ENCODE results near the gene ATAD2B.

Gene ATAD2B

DNA sequence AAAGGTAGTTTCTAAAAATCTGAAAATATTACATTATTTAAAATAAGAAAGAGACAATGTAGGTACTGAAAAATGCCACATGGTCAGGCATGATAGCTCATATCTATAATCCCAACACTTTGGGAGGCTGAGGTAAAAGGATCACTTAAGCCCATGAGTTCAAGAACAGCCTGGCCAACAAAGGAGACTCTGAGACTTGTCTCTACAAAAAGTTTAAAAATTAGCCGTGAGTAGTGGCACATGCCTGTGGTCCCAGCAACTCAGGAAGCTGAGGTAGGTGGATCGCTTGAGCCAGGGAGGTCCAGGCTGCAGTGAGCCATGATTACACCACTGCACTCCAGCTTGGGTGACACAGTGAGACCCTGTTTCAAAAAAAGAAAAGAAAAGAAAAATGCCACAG, 21.8 kb downstream of the ATAD2B start:
- no peak for DNase-seq

DNA sequence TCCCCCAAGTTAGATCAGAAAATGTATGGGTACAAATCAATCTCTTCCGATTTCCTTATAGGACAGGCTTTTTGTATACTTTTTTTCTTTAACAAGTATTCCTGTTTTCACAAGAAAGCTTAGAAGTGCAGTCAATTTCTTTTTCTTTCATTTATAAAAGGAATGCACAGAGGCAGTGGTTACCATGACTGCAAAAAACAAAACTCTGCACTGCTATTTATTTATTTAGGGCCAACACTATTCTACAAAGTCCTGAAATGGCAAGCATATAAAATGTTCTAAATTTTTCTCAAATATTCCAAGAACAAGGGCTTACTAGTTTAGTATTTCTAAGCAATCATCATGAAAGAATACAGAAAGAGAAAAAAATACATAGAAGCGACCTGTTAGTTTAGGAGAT, 22.2 kb downstream of the ATAD2B start:
- DNase-seq = no peak

DNA sequence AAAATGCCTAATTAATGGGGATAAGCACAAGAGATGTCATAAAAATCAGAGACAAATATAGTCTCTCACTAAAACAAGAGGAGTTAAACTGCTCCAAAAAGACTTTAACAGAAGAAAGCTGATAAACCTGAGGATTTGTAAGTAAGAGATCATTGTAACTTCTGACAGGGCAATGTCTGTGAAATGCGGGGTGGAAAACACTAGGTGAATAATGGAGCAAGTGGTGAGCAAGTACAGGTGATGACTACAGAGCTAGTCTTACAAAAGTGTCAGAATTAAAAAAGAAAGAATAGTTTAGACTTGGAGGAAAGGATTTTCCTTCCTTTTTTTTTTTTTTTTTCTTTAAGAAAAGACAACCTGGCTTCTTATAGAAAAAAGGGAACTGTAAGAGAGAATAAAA, 22.7 kb downstream of the ATAD2B start:
- no peak for DNase-seq

DNA sequence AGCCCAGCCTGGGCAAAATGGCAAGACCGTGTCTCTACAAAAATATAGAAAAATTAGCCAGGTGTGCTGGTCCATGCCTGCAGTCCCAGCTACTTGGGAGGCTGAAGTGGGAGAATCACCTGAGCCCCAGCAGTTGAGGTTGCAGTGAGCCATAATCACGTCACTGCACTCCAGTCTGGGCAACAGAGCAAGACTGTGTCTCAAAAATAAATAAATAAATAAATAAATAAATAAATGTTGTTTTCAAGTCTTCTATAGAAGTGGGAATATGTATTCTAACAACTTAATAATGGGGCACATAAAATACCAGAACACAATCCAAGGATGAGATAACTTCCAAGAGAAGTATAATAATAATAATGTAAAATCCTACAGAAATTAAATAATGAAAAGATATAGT, 23.9 kb downstream of the ATAD2B start:
- no peak for DNase-seq

DNA sequence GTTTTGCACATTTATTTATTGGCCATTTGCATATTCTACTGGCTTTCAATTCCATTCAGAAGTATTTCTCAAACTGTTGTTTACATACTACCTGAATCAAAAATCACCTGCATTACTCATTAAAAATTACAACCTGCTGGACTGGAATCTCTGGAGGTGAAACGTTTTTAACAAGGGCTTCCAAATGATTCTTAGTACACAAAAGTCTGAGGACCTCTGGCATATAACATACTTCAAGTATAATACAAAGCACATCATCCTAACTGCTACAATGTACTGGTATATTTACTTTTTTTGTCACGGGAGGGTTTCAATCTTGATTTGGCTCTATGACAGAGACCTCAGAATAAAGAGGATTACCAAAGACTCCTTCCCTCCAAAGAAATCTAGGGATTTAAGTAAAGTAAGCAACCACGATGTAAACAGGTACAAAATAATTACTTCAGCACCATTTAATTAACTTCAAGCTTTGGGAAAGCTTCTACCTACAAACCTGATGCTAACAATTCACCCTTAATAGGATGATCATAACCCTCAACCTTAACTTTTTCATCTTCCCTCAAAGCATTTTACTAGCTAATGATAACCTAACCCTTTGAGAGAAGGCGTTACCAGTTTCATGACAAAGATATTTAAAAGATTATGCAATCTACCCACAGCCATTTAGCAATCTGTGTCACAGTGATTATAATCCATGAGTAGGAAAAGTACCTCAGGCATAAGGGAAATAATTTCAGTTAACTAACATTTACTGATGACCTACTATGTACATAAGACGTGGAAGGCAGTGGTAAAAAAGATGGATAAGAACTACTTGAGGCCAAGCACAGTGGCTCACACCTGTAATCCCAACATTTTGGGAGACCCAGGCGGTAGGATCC, 24.7 kb downstream of the ATAD2B start:
- DNase-seq = no peak

DNA sequence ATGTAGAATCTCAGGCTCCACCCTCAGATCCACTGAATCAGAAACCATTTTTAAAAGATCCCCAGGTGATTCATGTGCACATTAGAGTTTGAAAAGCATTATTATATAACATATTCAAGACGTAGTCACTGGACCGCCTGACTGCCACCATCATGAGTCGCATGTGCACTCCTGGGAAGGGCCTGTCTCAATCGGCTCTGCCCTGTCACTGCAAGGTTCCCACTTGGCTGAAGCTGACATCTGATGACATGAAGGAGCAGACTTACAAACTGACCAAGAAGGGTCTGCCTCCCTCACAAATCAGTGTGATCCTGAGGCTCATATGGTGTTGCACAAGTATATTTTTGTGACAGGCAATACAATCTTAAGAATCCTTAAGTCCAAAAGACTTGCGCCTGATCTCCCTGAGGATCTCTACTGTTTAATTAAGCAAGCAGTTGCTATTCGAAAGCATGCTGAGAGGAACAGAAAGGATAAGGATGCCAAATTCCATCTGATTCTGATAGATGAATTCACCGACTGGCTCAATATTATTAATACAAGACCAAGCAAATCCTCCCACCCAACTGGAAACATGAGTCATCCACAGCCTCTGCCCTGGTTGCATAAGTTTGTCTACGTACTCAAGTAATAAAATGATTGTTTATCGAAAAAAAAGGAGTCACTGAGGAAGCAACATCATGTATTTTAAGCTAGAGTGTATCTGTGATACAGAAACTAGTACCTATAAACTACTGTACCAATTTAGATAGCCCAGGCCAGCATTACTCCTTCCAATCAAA, 26.2 kb downstream of the ATAD2B start:
- DNase-seq = no peak

DNA sequence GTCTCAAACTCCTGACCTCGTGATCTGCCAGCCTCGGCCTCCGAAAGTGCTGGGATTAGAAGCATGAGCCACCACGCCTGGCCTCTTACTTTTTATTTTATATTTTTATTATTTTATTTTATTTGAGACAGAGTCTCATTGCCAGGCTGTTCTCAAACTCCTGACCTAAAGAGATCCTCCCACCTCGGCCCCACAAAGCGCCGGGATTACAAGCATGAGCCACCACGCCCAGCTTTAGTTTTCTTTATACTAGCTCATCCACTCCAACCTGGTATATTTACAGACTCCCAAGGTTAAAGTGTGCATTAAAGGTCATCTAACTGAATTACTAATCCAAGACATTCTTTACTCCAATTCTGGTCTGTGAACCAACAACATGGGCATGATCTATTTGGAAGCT, 26.8 kb downstream of the ATAD2B start:
- no peak for DNase-seq

DNA sequence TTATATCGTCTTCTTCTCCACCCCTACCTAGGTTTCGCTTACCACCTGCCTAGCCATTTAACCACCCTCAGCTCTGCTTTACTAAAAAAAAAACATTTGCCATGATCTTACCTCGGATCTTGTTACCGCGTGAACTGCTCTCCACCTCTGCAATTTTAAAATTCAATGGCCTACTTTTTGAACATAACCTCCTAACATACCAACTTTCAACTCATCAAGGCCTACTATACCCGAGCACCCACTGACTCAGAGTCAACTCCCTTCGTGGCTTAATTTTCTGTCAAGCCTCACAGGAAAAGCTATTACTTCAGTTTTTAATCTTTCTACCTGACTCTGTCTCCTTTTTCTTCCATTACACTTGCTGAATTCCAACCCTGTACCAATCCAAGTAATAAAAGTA, 55.7 kb downstream of the ATAD2B start:
- DNase-seq = no peak

DNA sequence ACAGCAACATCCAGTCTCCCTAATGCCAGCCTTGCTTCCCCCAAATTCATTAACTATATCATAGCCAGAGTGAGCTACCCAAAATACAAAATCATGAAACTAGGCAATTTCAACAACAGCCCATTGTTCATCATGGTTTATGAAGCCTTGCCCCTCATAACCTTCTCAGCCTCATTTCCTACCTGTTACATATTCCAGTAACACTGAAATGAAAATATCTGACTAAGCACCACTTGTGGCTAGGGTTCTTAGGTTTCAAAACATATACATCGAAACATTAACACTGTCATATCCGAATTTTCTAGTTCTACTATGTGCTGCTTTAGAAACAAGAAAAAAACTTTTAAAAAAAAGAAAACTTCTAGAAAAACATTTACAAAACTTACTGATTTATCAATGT, 59.5 kb downstream of the ATAD2B start:
- no peak for DNase-seq

DNA sequence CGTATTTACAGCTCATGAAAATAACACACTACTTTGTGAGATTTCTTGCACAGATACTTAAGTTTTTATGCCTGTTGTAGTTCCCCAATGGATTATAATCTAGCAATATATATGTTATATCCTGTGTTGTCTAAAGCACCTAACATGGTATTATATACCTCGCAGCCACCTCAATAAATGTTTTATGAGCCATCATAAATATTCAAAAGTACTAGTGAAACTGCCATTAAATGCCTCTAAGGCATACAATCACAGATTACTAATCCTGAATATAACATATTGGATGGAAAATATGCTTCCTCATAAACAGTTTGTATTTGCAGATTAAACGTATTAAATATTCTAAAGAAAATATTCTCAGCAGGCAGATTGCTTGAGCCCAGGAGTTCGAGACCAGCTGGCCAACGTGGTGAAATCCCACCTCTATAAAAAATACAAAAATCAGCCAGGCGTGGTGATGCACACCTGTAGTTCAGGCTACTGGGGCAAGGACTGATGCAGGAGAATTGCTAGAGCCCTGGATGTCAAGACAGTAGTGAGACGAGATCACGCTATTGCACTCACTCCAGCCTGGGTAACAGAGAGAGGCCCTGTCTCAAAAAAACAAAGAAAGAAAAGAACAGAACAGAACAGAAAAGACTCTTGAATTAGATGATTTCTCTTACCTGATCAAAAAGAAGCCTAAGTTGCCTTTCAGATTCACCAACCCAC, 64.1 kb downstream of the ATAD2B start:
- DNase-seq = no peak

DNA sequence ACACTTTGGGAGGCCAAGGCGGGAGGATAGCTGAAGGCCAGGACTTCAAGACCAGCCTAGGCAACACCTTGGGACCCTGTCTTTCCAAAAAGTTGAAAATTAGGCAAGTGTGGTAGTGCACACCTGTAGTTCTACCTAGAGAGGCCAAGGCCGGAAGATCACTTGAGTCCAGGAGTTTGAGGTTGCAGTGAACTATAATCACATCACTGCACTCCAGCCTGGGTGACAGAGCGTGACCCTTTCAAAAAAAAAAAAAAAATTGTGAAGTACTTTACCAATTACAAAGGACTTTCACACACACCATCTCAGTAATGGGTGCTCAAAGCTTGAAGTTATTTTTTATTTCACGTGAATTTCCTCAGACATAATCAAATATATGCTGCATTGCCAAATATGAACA, 65.0 kb downstream of the ATAD2B start:
- no peak for DNase-seq

DNA sequence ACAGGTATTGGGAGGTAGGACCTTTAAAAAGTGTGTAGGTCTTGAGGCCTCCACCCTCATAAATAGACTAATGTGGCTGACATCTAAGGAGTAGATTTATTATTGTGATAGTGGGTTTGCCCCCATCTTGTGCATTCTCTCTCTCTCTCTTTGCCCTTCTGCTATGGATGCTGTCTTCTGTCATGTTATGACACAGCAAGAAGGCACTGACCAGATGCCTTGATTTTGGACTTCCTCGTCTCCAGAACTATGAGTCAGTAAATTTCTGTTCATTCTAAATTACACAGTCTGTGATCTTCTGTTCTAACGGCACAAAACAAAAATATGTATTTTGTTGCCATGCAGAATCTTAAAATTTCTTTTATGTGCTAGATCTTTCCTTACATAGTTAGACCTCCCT, 66.9 kb downstream of the ATAD2B start:
- no peak for DNase-seq

DNA sequence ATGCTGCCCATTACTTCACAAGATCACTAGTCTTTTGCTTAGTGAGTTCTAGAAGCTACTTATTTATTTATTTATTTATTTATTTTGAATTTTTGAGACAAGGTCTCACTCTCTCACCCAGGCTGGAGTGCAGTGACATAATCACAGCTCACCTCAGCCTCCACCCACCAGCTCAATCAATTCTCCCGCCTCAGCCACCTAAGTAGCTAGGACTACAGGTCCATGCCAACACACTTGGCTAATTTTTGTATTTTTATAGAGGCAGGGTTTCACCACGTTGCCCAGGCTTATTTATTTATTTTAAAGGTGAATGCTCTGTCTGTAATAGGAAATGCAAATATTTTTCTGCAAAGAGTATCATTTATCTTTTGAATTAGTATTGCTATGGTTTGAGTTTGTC, 67.7 kb downstream of the ATAD2B start:
- DNase-seq = no peak

DNA sequence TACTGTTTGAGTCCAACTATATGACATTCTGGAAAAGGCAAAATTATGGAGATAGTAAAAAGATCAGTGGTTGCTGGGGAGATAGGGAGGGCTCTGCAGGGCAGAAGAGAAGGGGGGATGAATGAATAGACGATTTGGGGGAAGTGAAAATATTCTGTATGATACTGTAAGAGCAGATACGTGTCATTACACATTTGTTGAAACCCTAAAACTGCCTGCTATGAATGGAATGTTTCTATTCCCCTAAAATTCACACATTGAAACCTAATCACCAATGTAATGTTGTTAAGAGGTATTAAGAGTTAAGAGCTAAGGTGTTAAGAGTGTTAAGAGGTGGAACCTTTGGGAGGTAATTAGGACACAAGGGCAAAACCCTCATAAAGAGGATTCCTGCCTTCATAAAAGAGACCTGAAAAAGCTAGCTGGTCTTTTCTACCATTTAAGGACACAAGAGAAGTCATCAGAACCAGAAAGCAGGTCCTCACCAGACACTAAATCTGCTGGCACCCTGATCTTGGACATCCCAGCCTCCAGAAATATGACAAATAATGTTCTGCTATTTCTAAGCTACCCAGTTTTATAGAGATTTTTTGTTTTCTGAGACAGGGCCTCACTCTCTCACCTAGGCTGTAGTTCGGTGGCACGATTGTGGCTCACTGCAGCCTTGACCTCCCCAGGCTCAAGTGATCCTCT, 76.2 kb downstream of the ATAD2B start:
- DNase-seq = no peak

DNA sequence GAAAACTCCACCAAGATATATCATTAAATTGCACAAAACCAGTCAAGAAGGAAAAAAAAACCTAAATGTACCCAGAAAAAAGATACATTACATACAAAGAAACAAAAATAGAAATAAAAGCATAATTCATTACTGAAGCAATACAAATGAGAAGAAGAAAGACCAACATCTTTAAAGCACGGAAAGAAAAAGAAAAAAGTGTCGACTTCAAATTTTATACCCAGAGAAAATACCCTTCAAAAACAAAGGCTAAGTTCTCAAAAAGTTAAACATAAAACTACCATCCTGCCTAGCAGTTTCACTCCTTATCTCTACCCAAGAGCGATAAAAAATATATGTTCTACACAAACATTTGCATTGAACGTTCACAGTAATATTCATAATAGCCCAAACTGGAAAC, 82.0 kb downstream of the ATAD2B start:
- DNase-seq = no peak

DNA sequence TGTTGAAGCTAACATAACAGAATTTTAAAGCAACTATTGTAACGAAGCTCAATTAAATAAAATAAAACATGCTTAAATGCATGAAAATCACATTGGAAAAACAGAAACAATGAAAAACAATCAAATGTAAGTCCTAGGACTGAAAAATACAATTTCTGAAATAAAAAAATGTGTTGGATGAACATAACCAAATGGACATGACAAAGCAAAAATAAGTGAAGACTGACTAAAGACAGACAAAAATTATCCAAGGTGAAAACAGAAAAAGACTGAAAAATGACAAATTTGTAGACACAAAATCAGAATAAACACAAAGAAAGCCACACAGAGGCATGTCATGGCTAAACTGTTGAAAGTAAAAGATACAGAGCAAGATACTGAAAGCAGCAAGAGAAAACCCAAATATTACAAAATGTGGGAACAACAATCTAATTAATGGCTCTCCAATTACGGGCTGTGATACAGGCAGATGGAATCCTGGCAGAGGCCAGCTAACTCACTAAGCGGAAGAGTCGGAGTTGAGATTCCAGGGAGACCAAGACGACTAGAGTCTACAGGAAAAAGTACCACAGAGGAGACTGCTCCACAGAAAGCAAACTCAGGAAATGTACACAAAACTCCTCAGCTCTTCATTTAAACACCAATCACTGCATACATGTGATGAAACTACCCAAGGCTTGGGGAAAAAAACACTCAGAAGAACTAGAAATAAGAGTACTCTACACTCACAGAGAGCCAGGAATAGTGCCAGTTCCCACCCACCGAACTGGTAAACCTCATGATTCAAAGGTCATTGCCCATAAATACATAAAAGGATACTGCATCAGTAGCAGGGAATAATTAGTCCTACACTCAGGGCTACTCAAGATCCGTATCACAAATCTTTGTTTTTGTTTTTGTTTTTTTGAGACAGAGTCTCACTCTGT, 83.6 kb downstream of the ATAD2B start:
- no peak for DNase-seq

DNA sequence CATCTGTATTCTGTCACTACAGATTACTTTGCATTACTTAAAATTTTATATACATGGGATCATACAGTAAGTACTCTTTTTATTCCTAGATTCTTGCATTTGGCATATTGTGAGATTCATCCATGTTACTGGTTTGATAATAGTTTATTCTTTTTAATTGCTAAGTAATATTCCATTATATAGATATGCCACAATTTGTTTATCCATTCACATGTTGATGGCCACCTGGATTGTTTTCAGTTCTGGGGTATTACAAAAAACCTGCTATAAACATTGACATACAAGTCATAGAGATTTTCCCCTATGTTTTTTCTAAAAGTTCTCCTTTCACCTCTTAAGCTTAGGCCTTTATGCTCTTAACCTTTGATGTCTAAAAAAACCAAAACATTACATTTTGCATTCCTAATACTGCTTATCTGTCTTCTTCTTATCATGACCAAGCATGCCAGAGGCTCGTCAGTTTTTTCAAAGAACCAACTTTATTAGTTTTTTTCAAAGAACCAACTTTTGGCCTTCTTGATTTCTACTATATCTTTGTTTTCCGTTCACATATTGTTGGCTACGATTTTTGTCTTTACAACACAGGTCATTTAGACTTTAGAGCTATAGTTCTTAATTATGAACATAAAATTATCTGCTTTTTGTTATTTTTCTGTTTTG, 86.9 kb downstream of the ATAD2B start:
- no peak for DNase-seq

DNA sequence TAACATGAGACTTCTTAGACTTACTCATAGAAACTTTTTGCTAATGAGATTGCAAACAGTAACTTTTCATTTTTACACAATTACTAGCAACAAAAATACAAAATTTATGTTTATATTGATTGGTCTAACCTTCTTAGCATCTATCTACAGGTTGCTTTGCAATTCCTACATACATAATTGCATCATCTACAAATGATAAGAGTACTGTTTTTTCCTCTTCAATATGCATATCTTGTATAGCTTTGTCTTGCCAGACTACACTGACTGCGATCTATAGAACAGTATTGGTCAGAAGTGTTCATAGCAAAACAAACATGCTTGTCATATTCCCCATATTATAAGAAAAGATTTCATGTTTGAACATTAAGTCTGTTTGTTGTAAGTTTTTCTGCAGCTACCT, 87.9 kb downstream of the ATAD2B start:
- no peak for DNase-seq

DNA sequence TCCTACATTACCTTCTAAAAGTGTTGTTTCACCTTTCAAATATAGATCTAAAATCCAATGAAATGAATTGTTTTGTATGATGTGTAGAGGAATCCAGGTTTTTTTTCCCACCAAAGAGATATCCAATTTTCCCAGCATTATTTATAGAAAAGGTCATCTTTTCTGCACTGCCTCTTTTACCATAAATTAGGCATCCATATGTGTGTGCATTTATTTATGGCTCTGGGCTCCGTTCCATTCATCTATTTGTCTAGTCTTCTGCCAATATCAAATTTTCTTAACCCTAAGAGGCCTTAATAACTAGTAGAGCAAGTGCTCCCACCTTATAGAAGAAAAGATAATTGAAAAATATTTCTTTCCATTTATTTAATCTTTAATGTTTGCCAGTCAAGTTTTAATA, 88.3 kb downstream of the ATAD2B start:
- DNase-seq = no peak

DNA sequence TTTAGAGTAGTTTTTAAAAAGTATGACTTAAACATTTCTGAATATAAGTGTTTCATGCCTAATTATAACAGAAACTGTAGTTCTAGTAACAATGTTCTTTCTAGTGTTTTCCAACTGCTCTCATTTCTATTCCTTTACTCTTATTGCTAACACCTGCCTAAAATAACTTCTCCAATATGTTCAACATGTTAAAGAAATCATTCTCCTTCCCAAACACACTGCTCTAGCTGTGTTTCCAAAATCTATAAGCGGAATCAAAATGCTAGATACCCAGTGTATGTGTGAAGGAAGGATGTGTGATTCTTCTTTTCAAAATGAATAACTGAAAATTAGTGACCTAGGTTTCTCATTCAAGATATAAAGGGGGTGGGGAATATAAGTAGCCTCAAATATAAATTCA, 89.1 kb downstream of the ATAD2B start:
- no peak for DNase-seq

DNA sequence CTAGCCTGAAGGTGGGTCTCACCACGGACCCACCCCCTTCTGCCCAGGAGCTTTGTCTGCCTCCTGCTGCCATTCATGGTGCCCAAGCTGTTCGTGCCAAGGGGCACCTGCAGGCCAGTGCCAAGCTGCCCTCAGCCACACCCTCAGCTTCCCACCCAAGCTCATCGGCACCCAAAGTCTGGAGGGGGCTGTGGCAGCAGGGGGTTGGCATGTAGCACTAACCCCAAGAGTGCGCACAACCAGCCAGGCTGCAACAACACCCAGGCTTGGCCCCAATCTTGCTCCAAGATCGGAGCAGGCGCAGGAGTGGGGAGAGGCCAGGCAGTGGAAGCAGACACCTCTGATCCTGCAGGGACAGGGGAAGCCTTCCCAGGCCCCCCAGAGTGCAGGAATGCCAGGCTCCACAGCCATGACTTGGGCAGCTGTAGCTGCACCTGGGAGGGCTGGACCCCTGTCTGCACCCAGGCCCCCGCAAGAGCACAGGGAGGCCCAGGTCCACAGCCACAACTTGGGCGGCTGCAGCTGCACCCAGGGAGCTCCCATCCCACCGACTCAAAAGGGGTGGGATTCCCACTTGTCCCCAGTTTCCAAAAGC, 89.9 kb downstream of the ATAD2B start:
- DNase-seq = no peak

Measured in T1000 (cell line).